Lower lobe of right lung (tissue), 2 donors: ENCODE measurements around the gene EFCAB11. TPM values are rescaled to one million over a fixed set of nuclear protein-coding genes. Genes with fewer than 3 reads are reported as not detected.

Experiments
- ATAC-seq, 2 donors: fragments of 200-7000 bp; cut with Tn5 transposase; one replicate each; pipeline ENCODE4 v1.9.1; 2020 to 2022; ENCODE audit warnings: mild to moderate bottlenecking in 2 of 2, moderate library complexity in 2 of 2
- DNase-seq: peaks from one replicate; pipeline ENCODE4 v3.0.0-alpha.2; 2020
- H3K27ac ChIP-seq: fragments of 200-600 bp; one replicate; pipeline ENCODE4 v1.8.0; 2022
- H3K27me3 ChIP-seq: fragments of 200-600 bp; one replicate; pipeline ENCODE4 v1.8.0; 2022; ENCODE audit warnings: low read depth
- H3K36me3 ChIP-seq: fragments of 200-600 bp; one replicate; pipeline ENCODE4 v1.8.0; 2022; ENCODE audit warnings: mild to moderate bottlenecking
- H3K4me1 ChIP-seq: fragments of 200-600 bp; one replicate; pipeline ENCODE4 v1.8.0; 2022
- H3K4me3 ChIP-seq: fragments of 200-600 bp; one replicate; pipeline ENCODE4 v1.8.0; 2022; ENCODE audit warnings: mild to moderate bottlenecking
- H3K9me3 ChIP-seq: fragments of 200-600 bp; one replicate; pipeline ENCODE4 v1.8.0; 2022
- CTCF ChIP-seq: fragments of 200-600 bp; IDR thresholded peaks from one replicate; pipeline ENCODE4 v1.8.0; 2022; ENCODE audit warnings: antibody characterized with exemption, mild to moderate bottlenecking
- intact Hi-C: fragments of 100-400 bp; cut with DNase I; formaldehyde crosslinking; loops from one replicate; pipeline ENCODE4 v1.11.0; 2022
- total RNA-seq: library from RNA; stranded (reverse); fragmentation: NEBNext Ultra II Directional; extraction: Animal tissue kit (Norgen Biotek cat#: 25700); gene quantifications from one replicate; pipeline ENCODE4 v1.2.1, GENCODE V29; 2021
- donor health status: DM: no; HTN: yes; CAD: no; lungs with severe emphysema.

Gene EFCAB11
- total RNA-seq, 1 donor from 2014 or later: 5.8 TPM

- no peak for TF ChIP-seq CTCF
- intact Hi-C loops: no loop called here
- no peak for DNase-seq
- Histone ChIP-seq H3K27me3 (no peaks in the 10 kb centered on the region), H3K36me3 (no peaks in the 10 kb centered on the region), H3K9me3 (no peaks in the 10 kb centered on the region), H3K27ac (no peak overlapping the region), H3K4me3 (no peak overlapping the region), H3K4me1 (no peaks in the 10 kb centered on the region)
- no peak for ATAC-seq
Measured at GRCh38 chr14:89855961-89856656, 98.4 kb downstream of the EFCAB11 start.

- Histone ChIP-seq H3K36me3 (no peaks in the 10 kb centered on the region), H3K4me1 (no peaks in the 10 kb centered on the region), H3K4me3 (no peak overlapping the region), H3K27me3 (no peaks in the 10 kb centered on the region), H3K27ac (no peak overlapping the region), H3K9me3 (no peaks in the 10 kb centered on the region)
- no peak for TF ChIP-seq CTCF
- ATAC-seq (no peak), DNase-seq (no peak)
- intact Hi-C loops: no loop called here
Measured at GRCh38 chr14:89853936-89854693, 100.4 kb downstream of the EFCAB11 start.

- no peak for TF ChIP-seq CTCF
- Histone ChIP-seq H3K27ac (no peak overlapping the region), H3K4me3 (no peak overlapping the region), H3K9me3 (no peaks in the 10 kb centered on the region), H3K27me3 (no peaks in the 10 kb centered on the region), H3K4me1 (no peaks in the 10 kb centered on the region), H3K36me3 (no peaks in the 10 kb centered on the region)
- DNase-seq (no peak), ATAC-seq (no peak)
- intact Hi-C loops: no loop called here
Measured at GRCh38 chr14:89851106-89851505, 103.4 kb downstream of the EFCAB11 start.

GRCh38 chr14:89849931-89850330, 104.6 kb downstream of the EFCAB11 start:
- no peaks in the 10 kb centered on the region for H3K9me3 ChIP-seq
- no peaks in the 10 kb centered on the region for H3K36me3 ChIP-seq
- ATAC-seq (no peak), DNase-seq (no peak)
- intact Hi-C loops: no loop called here
- H3K27ac ChIP-seq: no peak overlapping the region
- no peaks in the 10 kb centered on the region for H3K4me1 ChIP-seq
- H3K27me3 ChIP-seq: no peaks in the 10 kb centered on the region
- H3K4me3 ChIP-seq: no peak overlapping the region
- no peak for TF ChIP-seq CTCF

DNA sequence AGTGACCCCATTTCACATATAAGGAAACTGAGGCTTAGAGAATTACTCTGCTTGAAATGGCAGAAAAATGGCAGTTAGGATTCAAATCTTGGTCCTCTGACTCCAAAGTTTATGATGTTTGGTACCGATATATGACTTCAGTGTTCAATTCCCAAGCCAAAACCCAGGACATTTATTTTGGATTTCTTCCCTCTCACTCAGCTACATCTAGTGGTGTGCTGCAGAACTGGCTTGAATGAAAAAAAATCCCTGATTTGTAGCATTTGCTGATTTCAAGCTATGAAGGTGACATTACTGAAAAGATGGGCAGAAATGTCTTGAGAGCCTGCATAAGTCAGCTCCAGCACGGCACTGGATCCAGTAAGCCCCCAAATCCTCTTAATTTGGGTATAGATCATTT, 106.4 kb downstream of the EFCAB11 start:
- intact Hi-C loops: no loop called here
- TF ChIP-seq CTCF: no peak
- H3K9me3 ChIP-seq: no peaks in the 10 kb centered on the region
- H3K36me3 ChIP-seq: no peaks in the 10 kb centered on the region
- H3K27me3 ChIP-seq: no peaks in the 10 kb centered on the region
- no peaks in the 10 kb centered on the region for H3K4me1 ChIP-seq
- no peak overlapping the region for H3K4me3 ChIP-seq
- no peak overlapping the region for H3K27ac ChIP-seq
- no peak for ATAC-seq
- no peak for DNase-seq
